Activated CD4-positive, alpha-beta T cell treated with anti-CD3 and anti-CD28 coated beads for 24 hours (primary cell): Measurements from ENCODE around the gene ARAP3.

Experiments
- DNase-seq, 2 donors: peaks; one replicate each; pipeline ENCODE4 v3.0.0-alpha.2; 2020; ENCODE audit warnings: low read depth in 2 of 2

ARAP3 gene

GRCh38 chr5:141697586-141697985 lies 15.6 kb upstream of the ARAP3 start:
- DNase-seq = no peak

GRCh38 chr5:141696431-141696830 lies 14.4 kb upstream of the ARAP3 start:
- DNase-seq = no peak

GRCh38 chr5:141695627-141696215 lies 13.7 kb upstream of the ARAP3 start:
- DNase-seq = no peak

- no peak for DNase-seq
Observed at GRCh38 chr5:141694479-141694878, 12.4 kb upstream of the ARAP3 start.

GRCh38 chr5:141692919-141693725 lies 11.1 kb upstream of the ARAP3 start:
- peak; percentile 71 to 74 for DNase-seq

- DNase-seq = no peak
Observed at GRCh38 chr5:141692533-141692888, 10.5 kb upstream of the ARAP3 start.

GRCh38 chr5:141691867-141692532 lies 10.0 kb upstream of the ARAP3 start:
- peak; percentile 82 to 89 for DNase-seq

- DNase-seq = no peak
Observed at GRCh38 chr5:141691286-141691866, 9.3 kb upstream of the ARAP3 start.

- DNase-seq = no peak
Observed at GRCh38 chr5:141686648-141687416, 4.8 kb upstream of the ARAP3 start.

GRCh38 chr5:141685591-141685990 lies 3.6 kb upstream of the ARAP3 start:
- no peak for DNase-seq

- DNase-seq = no peak
Observed at GRCh38 chr5:141683596-141684141, 1.6 kb upstream of the ARAP3 start.

GRCh38 chr5:141681295-141681694 lies 735 bp downstream of the ARAP3 start:
- DNase-seq = no peak

GRCh38 chr5:141680751-141681201 lies 1.3 kb downstream of the ARAP3 start:
- no peak for DNase-seq

- DNase-seq = no peak
Observed at GRCh38 chr5:141680178-141680577, 1.9 kb downstream of the ARAP3 start.

GRCh38 chr5:141677415-141677814 lies 4.6 kb downstream of the ARAP3 start:
- no peak for DNase-seq

GRCh38 chr5:141675672-141676071 lies 6.4 kb downstream of the ARAP3 start:
- no peak for DNase-seq

GRCh38 chr5:141674747-141675146 lies 7.3 kb downstream of the ARAP3 start:
- no peak for DNase-seq

- DNase-seq = no peak
Observed at GRCh38 chr5:141672841-141673813, 8.9 kb downstream of the ARAP3 start.

- DNase-seq = no peak
Observed at GRCh38 chr5:141672071-141672840, 9.8 kb downstream of the ARAP3 start.
